Esophagus squamous epithelium (tissue), 5 donors: ENCODE results near the gene MARCHF5. TPM values are rescaled to one million over a fixed set of nuclear protein-coding genes. Genes with fewer than 3 reads are reported as not detected.

Experiments used
- DNase-seq: peaks from one replicate; lab custom pipeline; 2025; lab: John Stamatoyannopoulos, UW
- H3K27ac ChIP-seq, 4 donors: fragments of 200-600 bp; sonication (generic); one replicate each; pipeline ENCODE4 v1.5.1; 2016 to 2019; ENCODE audit warnings: mild to moderate bottlenecking in 1 of 4
- H3K27me3 ChIP-seq, 4 donors: fragments of 200-600 bp; sonication (generic); 1 replicate in 3 of 4; 2 replicates in 1 of 4; pipeline versions ENCODE4 v1.5.1 to v1.6.0; 2017 to 2021; ENCODE audit warnings: antibody characterized with exemption in 1 of 4
- H3K36me3 ChIP-seq, 3 donors: fragments of 200-600 bp; sonication (generic); one replicate each; pipeline ENCODE4 v1.5.1; 2016 to 2019
- H3K4me1 ChIP-seq, 3 donors: fragments of 200-600 bp; sonication (generic); one replicate each; pipeline ENCODE4 v1.5.1; 2017 to 2019
- H3K4me3 ChIP-seq, 4 donors: fragments of 200-600 bp; sonication (generic); 1 replicate in 3 of 4; 2 replicates in 1 of 4; pipeline ENCODE4 v1.5.1; 2016 to 2019; ENCODE audit warnings: mild to moderate bottlenecking in 2 of 4, moderate library complexity in 1 of 4
- H3K9me3 ChIP-seq, 3 donors: fragments of 200-600 bp; sonication (generic); one replicate each; pipeline ENCODE4 v1.5.1; 2016 to 2019
- POLR2A ChIP-seq, 4 donors: fragments of 450-650 bp; IDR thresholded peaks; one replicate each; pipeline ENCODE4 v1.6.1; 2017; ENCODE audit warnings: antibody characterized with exemption in 4 of 4, mild to moderate bottlenecking in 4 of 4, moderate library complexity in 3 of 4
- WGBS, 2 donors: methylation state at CpG; one replicate each; pipeline ENCODE4 v1.1.5; 2018; 5-methylcytosine and 5-hydroxymethylcytosine counted together
- intact Hi-C: fragments of 100-400 bp; cut with DNase I; formaldehyde crosslinking; loops from one replicate; pipeline ENCODE4 v1.15.0; 2022
- total RNA-seq, 4 donors: library from RNA; depleted of rRNA; stranded (reverse); fragments of >200 nt; gene quantifications; one replicate each; pipeline ENCODE4 v1.1.0, GENCODE V29; 2016
- TF ChIP-seq, protein P1 (sequence below), 6 experiments: fragments of 450-650 bp in 4 of 6; fragments of 200-600 bp in 2 of 6; sonication (generic) in 2 of 6; IDR thresholded peaks; one replicate each; pipeline ENCODE4 v1.5.1; 2016 to 2019; ENCODE audit warnings: antibody characterized with exemption in 6 of 6, mild to moderate bottlenecking in 4 of 6, moderate library complexity in 4 of 6
- donor health status: DM: yes; HTN: yes; CAD: no.

Gene MARCHF5
- total RNA-seq, 4 donors from 2014 or later: 17.6 to 29.9 (median 27.0) TPM

GRCh38 chr10:92303096-92303495, 12.1 kb downstream of the MARCHF5 start:
- no peaks in the 10 kb centered on the region for H3K27me3 ChIP-seq
- intact Hi-C loops: no loop called here
- peaks cover 0 to 53% (median 0%) of the 10 kb centered on the region in 3 donors for H3K4me1 ChIP-seq
- TF ChIP-seq, protein P1, sequence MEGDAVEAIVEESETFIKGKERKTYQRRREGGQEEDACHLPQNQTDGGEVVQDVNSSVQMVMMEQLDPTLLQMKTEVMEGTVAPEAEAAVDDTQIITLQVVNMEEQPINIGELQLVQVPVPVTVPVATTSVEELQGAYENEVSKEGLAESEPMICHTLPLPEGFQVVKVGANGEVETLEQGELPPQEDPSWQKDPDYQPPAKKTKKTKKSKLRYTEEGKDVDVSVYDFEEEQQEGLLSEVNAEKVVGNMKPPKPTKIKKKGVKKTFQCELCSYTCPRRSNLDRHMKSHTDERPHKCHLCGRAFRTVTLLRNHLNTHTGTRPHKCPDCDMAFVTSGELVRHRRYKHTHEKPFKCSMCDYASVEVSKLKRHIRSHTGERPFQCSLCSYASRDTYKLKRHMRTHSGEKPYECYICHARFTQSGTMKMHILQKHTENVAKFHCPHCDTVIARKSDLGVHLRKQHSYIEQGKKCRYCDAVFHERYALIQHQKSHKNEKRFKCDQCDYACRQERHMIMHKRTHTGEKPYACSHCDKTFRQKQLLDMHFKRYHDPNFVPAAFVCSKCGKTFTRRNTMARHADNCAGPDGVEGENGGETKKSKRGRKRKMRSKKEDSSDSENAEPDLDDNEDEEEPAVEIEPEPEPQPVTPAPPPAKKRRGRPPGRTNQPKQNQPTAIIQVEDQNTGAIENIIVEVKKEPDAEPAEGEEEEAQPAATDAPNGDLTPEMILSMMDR (IDR thresholded peaks at IDR 0.05): no peak
- no peak for TF ChIP-seq POLR2A (IDR thresholded peaks at IDR 0.05)
- peaks cover 0 to 35% (median 0%) of the 10 kb centered on the region in 3 donors for H3K36me3 ChIP-seq
- no peak overlapping the region for H3K4me3 ChIP-seq
- H3K27ac ChIP-seq: peak overlapping the region in 2 of 4 donors; percentile 4 to 36
- DNase-seq: no peak
- H3K9me3 ChIP-seq: no peaks in the 10 kb centered on the region

GRCh38 chr10:92304061-92304460, 13.1 kb downstream of the MARCHF5 start:
- Histone ChIP-seq H3K9me3 (no peaks in the 10 kb centered on the region), H3K36me3 (peaks cover 0 to 28% (median 0%) of the 10 kb centered on the region in 3 donors), H3K27ac (no peak overlapping the region), H3K4me1 (peaks cover 0 to 52% (median 0%) of the 10 kb centered on the region in 3 donors), H3K4me3 (no peak overlapping the region), H3K27me3 (no peaks in the 10 kb centered on the region)
- WGBS, 2 donors: 79 to 87% methylated on average over 1 of the region's 1 CpG
- DNase-seq: no peak
- intact Hi-C loops: no loop called here
- TF ChIP-seq POLR2A (IDR thresholded peaks at IDR 0.05): no peak
- TF ChIP-seq, protein P1 (IDR thresholded peaks at IDR 0.05): no peak

- Histone ChIP-seq H3K4me1 (peaks cover 0 to 50% (median 0%) of the 10 kb centered on the region in 3 donors), H3K9me3 (no peaks in the 10 kb centered on the region), H3K27me3 (no peaks in the 10 kb centered on the region), H3K27ac (no peak overlapping the region), H3K4me3 (no peak overlapping the region), H3K36me3 (peaks cover 0 to 15% (median 0%) of the 10 kb centered on the region in 3 donors)
- DNase-seq: no peak
- WGBS, 2 donors: 86 to 93% methylated on average over 13 of the region's 13 CpGs
- TF ChIP-seq, protein P1 (IDR thresholded peaks at IDR 0.05): no peak
- no peak for TF ChIP-seq POLR2A (IDR thresholded peaks at IDR 0.05)
- intact Hi-C loops: no loop called here
These were observed 14.4 kb downstream of the MARCHF5 start for GRCh38 chr10:92305133-92306072.

- H3K4me3 ChIP-seq: no peak overlapping the region
- no peaks in the 10 kb centered on the region for H3K9me3 ChIP-seq
- 66 to 77% methylated on average over 1 of the region's 1 CpG for WGBS, 2 donors
- TF ChIP-seq POLR2A (IDR thresholded peaks at IDR 0.05): no peak
- TF ChIP-seq, protein P1 (IDR thresholded peaks at IDR 0.05): no peak
- peaks cover 0 to 14% (median 0%) of the 10 kb centered on the region in 3 donors for H3K4me1 ChIP-seq
- no peaks in the 10 kb centered on the region for H3K27me3 ChIP-seq
- H3K36me3 ChIP-seq: peaks cover 0 to 35% (median 0%) of the 10 kb centered on the region in 3 donors
- no peak for DNase-seq
- H3K27ac ChIP-seq: no peak overlapping the region
- intact Hi-C loops: no loop called here
These were observed 18.3 kb downstream of the MARCHF5 start for GRCh38 chr10:92309272-92309671.

GRCh38 chr10:92313750-92314149, 22.8 kb downstream of the MARCHF5 start:
- H3K36me3 ChIP-seq: peaks cover 0 to 71% (median 0%) of the 10 kb centered on the region in 3 donors
- DNase-seq: no peak
- no peaks in the 10 kb centered on the region for H3K9me3 ChIP-seq
- no peak overlapping the region for H3K4me3 ChIP-seq
- WGBS, 2 donors: 89 to 94% methylated on average over 3 of the region's 3 CpGs
- no peak overlapping the region for H3K27ac ChIP-seq
- no peaks in the 10 kb centered on the region for H3K27me3 ChIP-seq
- TF ChIP-seq POLR2A (IDR thresholded peaks at IDR 0.05): no peak
- TF ChIP-seq, protein P1 (IDR thresholded peaks at IDR 0.05): no peak
- peaks cover 0 to 6% (median 0%) of the 10 kb centered on the region in 3 donors for H3K4me1 ChIP-seq
- intact Hi-C loops: no loop called here
